Limb (tissue), 2 donors: Measurements from ENCODE around the gene AHCYL2.

Experiments
- DNase-seq, 2 donors: peaks; one replicate each; pipeline ENCODE4 v3.0.0-alpha.2; 2016; ENCODE audit errors: extremely low spot score in 2 of 2

AHCYL2 gene

GRCh38 chr7:129224251-129225205, at the start of gene AHCYL2:
Gene AHCYL2 (plus strand): TSS chr7:129225030.
- DNase-seq, result peak; percentile 97 to 99

GRCh38 chr7:129176916-129177710, 47.7 kb upstream of the AHCYL2 start:
- DNase-seq, result no peak

- no peak for DNase-seq
Measured at GRCh38 chr7:129184981-129185670, 39.7 kb upstream of the AHCYL2 start.

- DNase-seq, result no peak
Measured at GRCh38 chr7:129186749-129187260, 38.0 kb upstream of the AHCYL2 start.

GRCh38 chr7:129187681-129188371, 37.0 kb upstream of the AHCYL2 start:
- DNase-seq, result no peak

- DNase-seq, result peak; percentile 92
Measured at GRCh38 chr7:129188372-129188891, 36.4 kb upstream of the AHCYL2 start, which contains the start of gene SMO. Gene SMO (plus strand): TSS chr7:129188633. CDS start chr7:129189152, 519 bp downstream.

- DNase-seq, result peak in 1 of 2 donors; percentile 70
Measured at GRCh38 chr7:129188892-129189660, 35.8 kb upstream of the AHCYL2 start.

GRCh38 chr7:129189661-129190310, 35.0 kb upstream of the AHCYL2 start:
- no peak for DNase-seq

- DNase-seq, result no peak
Measured at GRCh38 chr7:129191272-129191671, 33.6 kb upstream of the AHCYL2 start.

- DNase-seq, result no peak
Measured at GRCh38 chr7:129193892-129194291, 30.9 kb upstream of the AHCYL2 start.

- no peak for DNase-seq
Measured at GRCh38 chr7:129197771-129198170, 27.1 kb upstream of the AHCYL2 start.

- no peak for DNase-seq
Measured at GRCh38 chr7:129199406-129199805, 25.4 kb upstream of the AHCYL2 start.

- no peak for DNase-seq
Measured at GRCh38 chr7:129202058-129202777, 22.6 kb upstream of the AHCYL2 start.

- DNase-seq, result no peak
Measured at GRCh38 chr7:129203050-129203741, 21.6 kb upstream of the AHCYL2 start.

GRCh38 chr7:129205126-129205818, 19.6 kb upstream of the AHCYL2 start:
- no peak for DNase-seq

- DNase-seq, result no peak
Measured at GRCh38 chr7:129205987-129206785, 18.6 kb upstream of the AHCYL2 start.
